ENCODE data around the gene IZUMO1.
A peak's percentile ranks its signal among the peaks of the same experiment; 100 is the strongest.

Gene IZUMO1

DNA sequence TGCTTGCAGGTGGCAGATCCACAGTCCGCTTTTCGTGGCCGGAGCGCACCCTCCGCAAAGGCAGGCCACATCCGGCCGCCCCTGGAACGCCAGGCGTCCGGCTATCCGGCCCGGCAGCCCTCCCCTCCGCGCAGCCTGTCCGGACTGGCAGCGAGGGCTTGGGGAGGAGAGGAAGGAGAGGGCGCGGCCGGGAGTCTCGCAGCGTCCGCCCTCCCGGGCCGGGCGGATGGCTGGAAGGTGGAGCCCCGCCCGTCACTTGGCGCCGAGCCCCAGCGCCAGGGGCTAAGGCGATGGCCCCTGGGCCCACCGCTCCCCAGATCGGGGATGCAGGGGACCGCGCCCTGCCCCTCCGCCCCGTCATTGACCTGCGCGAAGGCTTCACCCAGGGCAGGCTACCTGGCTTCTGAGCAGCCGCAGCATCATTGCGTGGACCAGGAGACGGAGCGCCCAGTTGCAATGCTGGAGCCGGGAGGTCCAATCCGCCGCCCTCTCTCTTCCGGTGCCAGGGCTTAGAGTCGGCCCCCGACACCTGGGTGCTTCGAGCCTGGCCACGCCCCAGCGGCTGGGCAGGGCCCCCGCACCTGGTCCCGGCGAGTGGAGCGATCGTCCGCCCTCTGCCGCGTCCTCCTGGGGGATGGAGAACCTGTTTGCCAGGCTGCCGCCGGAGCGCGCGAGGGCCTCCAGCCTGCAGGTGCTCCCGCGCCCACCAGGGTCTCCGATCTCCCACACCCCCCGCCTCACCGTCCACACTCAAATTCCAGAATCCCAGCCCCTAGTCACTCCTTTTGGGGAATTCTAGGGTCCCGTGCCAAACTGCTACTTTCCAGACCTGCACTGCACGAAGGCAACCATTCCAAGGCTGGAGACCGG, 6.0 kb upstream of the IZUMO1 start, which contains the start of gene FUT1:
FUT1 (minus strand) TSS at position 146 of the 870 bp plus-strand sequence. CDS start 1,360 bp downstream, outside the sequence.
- POLR2A ChIA-PET (ENCODE audit: low non-redundant PET): no interaction called here

DNA sequence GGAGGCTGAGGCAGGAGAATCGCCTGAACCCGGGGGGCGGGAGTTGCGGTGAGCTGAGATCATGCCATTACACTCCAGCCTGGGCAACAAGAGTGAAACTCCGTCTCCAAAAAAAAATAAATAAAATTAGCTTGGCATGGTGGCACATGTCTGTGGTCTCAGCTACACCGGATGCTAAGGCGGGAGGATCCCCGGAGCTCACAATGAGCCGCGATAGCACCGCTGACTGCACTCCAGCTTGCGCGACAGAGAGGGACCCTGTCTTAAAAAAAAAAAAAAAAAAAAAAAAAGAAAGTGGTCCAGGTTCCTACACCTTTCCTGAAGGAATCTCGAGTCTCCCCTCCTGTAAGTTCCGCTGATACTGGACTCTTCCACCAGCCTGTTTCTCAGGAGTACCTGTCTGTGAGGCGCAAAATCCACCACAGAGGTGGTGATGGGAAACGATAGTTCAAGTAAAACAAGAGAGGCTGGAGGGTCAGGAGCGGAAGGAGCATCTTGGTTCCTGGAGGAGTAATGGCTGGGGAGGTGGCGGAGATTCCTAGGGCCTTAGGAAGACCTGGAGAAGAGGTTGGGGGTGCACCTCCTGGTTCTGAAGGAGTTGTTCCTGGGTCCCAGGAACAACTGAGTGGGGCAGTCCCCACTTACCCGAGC, 5.3 kb upstream of the IZUMO1 start:
- TF ChIP-seq, protein P1, sequence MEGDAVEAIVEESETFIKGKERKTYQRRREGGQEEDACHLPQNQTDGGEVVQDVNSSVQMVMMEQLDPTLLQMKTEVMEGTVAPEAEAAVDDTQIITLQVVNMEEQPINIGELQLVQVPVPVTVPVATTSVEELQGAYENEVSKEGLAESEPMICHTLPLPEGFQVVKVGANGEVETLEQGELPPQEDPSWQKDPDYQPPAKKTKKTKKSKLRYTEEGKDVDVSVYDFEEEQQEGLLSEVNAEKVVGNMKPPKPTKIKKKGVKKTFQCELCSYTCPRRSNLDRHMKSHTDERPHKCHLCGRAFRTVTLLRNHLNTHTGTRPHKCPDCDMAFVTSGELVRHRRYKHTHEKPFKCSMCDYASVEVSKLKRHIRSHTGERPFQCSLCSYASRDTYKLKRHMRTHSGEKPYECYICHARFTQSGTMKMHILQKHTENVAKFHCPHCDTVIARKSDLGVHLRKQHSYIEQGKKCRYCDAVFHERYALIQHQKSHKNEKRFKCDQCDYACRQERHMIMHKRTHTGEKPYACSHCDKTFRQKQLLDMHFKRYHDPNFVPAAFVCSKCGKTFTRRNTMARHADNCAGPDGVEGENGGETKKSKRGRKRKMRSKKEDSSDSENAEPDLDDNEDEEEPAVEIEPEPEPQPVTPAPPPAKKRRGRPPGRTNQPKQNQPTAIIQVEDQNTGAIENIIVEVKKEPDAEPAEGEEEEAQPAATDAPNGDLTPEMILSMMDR (conservative IDR thresholded peaks at IDR 0.05; ENCODE audit: low read depth): no peak
- DNase-seq (ENCODE audit: low spot score): no peak
- H3K27ac ChIP-seq: peak overlapping the region; percentile 82
- ChIA-PET CTCF (no interaction called here), POLR2A (ENCODE audit: low non-redundant PET) (interaction anchor here (0.6 to 0.7 kb wide), 2 partner anchors 8 to 121 kb away, joined by 3 read pairs; no protein-coding TSS in a partner anchor)

More for the DNA sequence above, 6.0 kb upstream of the IZUMO1 start, which contains the start of gene FUT1:
- peak; percentile 88 for DNase-seq (ENCODE audit: low spot score)
- peak within 1 kb of the TSS; percentile 82 for H3K27ac ChIP-seq
- TF ChIP-seq, protein P1 (conservative IDR thresholded peaks at IDR 0.05; ENCODE audit: low read depth): no peak
- CTCF ChIA-PET: no interaction called here

DNA sequence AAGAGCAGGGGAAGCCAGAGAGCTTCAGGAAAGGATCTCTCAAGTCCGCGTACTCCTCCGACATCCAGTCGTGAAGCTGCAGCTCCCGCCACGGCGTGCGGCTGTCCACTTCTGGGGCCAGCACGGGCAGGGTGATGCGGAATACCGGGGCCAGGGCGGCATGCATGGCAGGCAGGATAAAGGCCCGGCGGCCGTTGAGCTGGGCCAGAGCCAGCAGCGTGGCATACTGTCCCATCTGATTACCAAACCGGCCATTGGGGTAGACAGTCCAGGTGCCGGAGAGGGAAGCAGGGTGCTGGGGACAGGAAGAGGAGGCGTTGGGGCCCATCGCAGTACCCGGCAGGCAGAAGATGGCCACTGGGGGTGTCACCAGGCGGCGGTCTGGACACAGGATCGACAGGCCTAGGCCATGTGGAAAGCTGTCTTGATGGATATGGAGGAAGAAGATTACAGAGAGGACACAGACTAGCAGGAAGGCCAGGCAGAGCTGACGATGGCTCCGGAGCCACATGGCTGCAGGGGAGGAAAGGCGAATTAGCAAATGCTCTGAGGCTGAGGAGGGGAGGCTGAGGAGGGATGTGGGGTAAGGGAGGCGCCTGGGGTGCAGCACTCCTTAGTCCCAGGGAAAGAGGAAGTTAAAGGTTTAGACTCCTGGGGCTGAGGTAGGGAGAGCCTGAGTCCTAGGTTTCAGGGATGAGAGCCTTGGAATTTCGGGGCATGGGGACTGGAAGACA, 4.2 kb upstream of the IZUMO1 start:
- CTCF ChIA-PET: interaction anchor here (0.5 kb wide), 1 partner anchor 474 kb away, joined by 3 read pairs; no protein-coding TSS in a partner anchor
- H3K27ac ChIP-seq: peak overlapping the region; percentile 82
- POLR2A ChIA-PET (ENCODE audit: low non-redundant PET): interaction anchor here (0.6 kb wide), 1 partner anchor 25 kb away, joined by 5 read pairs; no protein-coding TSS in a partner anchor
- DNase-seq (ENCODE audit: low spot score): no peak
- TF ChIP-seq, protein P1 (conservative IDR thresholded peaks at IDR 0.05; ENCODE audit: low read depth): no peak

DNA sequence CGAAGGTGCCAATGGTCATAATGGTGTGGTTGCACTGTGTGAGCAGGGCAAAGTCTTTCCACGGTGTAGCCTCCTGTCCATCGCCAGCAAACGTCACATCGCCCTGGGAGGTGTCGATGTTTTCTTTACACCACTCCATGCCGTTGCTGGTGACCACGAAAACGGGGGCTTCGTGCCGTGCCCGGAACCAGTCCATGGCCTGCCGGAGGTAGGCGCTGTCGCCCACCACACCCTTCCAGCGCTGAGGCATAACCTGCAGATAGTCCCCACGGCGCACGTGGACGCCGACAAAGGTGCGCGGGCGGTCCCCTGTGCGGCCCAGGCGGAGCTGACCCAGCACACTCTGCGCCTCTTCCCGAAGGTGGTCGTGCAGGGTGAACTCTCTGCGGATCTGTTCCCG, 3.6 kb upstream of the IZUMO1 start:
- TF ChIP-seq, protein P1 (conservative IDR thresholded peaks at IDR 0.05; ENCODE audit: low read depth): no peak
- CTCF ChIA-PET: interaction anchor here (0.5 kb wide), 1 partner anchor 475 kb away, joined by 3 read pairs; no protein-coding TSS in a partner anchor
- no peak for DNase-seq (ENCODE audit: low spot score)
- H3K27ac ChIP-seq: peak overlapping the region; percentile 82; the same call in 1 of the 2 replicates
- POLR2A ChIA-PET (ENCODE audit: low non-redundant PET): no interaction called here

DNA sequence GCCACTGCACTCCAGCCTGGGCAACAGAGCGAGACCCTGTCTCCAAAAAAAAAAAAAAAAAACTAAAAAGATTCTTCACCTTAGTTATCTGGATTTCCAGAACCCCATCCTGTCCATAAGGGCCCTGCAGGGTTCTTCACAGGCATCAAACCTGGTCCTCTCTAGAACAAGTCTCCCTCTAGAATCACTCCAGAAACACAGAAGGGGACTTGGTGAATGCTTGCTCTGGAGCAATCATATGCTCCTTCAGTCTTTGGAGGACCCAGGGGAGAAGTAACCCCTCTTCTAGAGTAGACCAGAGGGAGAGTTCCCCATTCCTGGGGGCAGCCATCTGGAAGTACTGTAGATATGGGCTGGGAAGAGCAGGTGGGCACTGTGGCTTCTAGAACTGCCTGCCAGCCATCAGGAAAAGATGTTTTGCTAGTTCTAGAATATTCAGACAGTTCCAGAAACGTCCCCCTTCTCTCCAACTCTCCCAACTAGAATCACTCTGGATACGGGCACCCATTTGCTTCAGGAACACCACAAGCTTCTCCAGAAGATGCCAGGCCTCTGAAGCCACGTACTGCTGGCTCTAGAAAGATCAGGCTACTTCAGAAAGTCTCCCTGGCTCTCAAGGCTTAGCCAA, 3.0 kb upstream of the IZUMO1 start:
- CTCF ChIA-PET: no interaction called here
- TF ChIP-seq, protein P1 (conservative IDR thresholded peaks at IDR 0.05; ENCODE audit: low read depth): no peak
- POLR2A ChIA-PET (ENCODE audit: low non-redundant PET): no interaction called here
- peak overlapping the region; percentile 82; the same call in 1 of the 2 replicates for H3K27ac ChIP-seq
- DNase-seq (ENCODE audit: low spot score): no peak
